T-cell (primary cell): Measurements from ENCODE around the gene IFNA17. TPM values are rescaled to one million over a fixed set of nuclear protein-coding genes. Genes with fewer than 3 reads are reported as not detected.
"Not testable (repeated sequence)": the region's sequence is repeated elsewhere in the genome, so short reads cannot be mapped to it uniquely, and the experiment has no call there.

Experiments
- ATAC-seq, 4 experiments: fragments of 200-7000 bp in 3 of 4; fragments of 150-1000 bp in 1 of 4; cut with Tn5 transposase; replicated peaks in 1 of 4; 1 replicate in 3 of 4; 2 replicates in 1 of 4; pipeline ENCODE4 v1.10.0; 2021; ENCODE audit warnings: moderate library complexity in 3 of 4, mild to moderate bottlenecking in 2 of 4, moderate number of reproducible peaks in 1 of 4
- CTCF ChIA-PET, 2 donors: fragments of 300-600 bp; sonication (Branson Sonifier 250); formaldehyde crosslinking; loops; one replicate each; lab custom pipeline; 2022; ENCODE audit warnings: antibody characterized with exemption in 2 of 2; lab: Charles Lee
- POLR2A ChIA-PET, 2 donors: fragments of 300-600 bp; sonication (Branson Sonifier 250); formaldehyde crosslinking; loops; one replicate each; lab custom pipeline; 2022; ENCODE audit warnings: antibody characterized with exemption in 2 of 2; lab: Charles Lee
- DNase-seq, 35 experiments: peaks; one replicate each; pipeline versions ENCODE4 v3.0.0 to v3.0.0-alpha.2; 2013 to 2023
- H3K27ac ChIP-seq: one replicate; pipeline ENCODE4 v1.5.1; 2013; ENCODE audit warnings: low read length
- H3K27me3 ChIP-seq, 2 experiments: replicated peaks in 1 of 2; 1 replicate in 1 of 2; 2 replicates in 1 of 2; pipeline versions ENCODE4 v1.6.1 to v1.7.0; 2013; ENCODE audit warnings: low read length in 1 of 2, mixed read lengths in 1 of 2; ENCODE audit not compliant: control insufficient read depth in 2 of 2, insufficient read depth in 2 of 2; ENCODE audit errors: extremely low read depth in 1 of 2
- H3K36me3 ChIP-seq, 2 donors: 1 replicate in 1 of 2; 2 replicates in 1 of 2; pipeline versions ENCODE4 v1.6.1 to v1.7.0; 2013; ENCODE audit warnings: low read length in 1 of 2; ENCODE audit not compliant: control insufficient read depth in 2 of 2, insufficient read depth in 1 of 2; ENCODE audit errors: extremely low read depth in 1 of 2
- H3K4me1 ChIP-seq, 2 experiments: 1 replicate in 1 of 2; 2 replicates in 1 of 2; pipeline versions ENCODE4 v1.6.1 to v1.7.0; 2013; ENCODE audit warnings: low read length in 2 of 2, mixed read lengths in 1 of 2; ENCODE audit not compliant: insufficient read depth in 2 of 2, control insufficient read depth in 1 of 2; ENCODE audit errors: extremely low read depth in 1 of 2
- H3K4me3 ChIP-seq, 2 donors: 1 replicate in 1 of 2; 2 replicates in 1 of 2; pipeline versions ENCODE4 v1.5.1 to v1.7.0; 2013; ENCODE audit warnings: mild to moderate bottlenecking in 2 of 2, low read length in 1 of 2, moderate library complexity in 1 of 2; ENCODE audit not compliant: control insufficient read depth in 1 of 2; ENCODE audit errors: extremely low read depth in 1 of 2
- H3K9me3 ChIP-seq: 2 replicates; pipeline ENCODE4 v1.7.0; 2013
- H3K27ac Mint-ChIP-seq, 2 donors: one replicate each; pipeline ENCODE4 v1.8.0; 2020 to 2021; ENCODE audit warnings: mild to moderate bottlenecking in 2 of 2, mixed read lengths in 2 of 2
- H3K27me3 Mint-ChIP-seq, 2 donors: one replicate each; pipeline ENCODE4 v1.8.0; 2021 to 2022; ENCODE audit warnings: mixed read lengths in 2 of 2
- H3K36me3 Mint-ChIP-seq: one replicate; pipeline ENCODE4 v1.8.0; 2021; ENCODE audit warnings: mixed read lengths
- H3K4me1 Mint-ChIP-seq, 3 donors: one replicate each; pipeline ENCODE4 v1.8.0; 2020 to 2022; ENCODE audit warnings: mixed read lengths in 3 of 3, mild to moderate bottlenecking in 1 of 3
- H3K4me3 Mint-ChIP-seq, 3 donors: one replicate each; pipeline ENCODE4 v1.8.0; 2020 to 2022; ENCODE audit warnings: mild to moderate bottlenecking in 3 of 3, mixed read lengths in 3 of 3, moderate library complexity in 3 of 3
- H3K9me3 Mint-ChIP-seq, 3 donors: one replicate each; pipeline ENCODE4 v1.8.0; 2020 to 2022; ENCODE audit warnings: mixed read lengths in 3 of 3
- WGBS: methylation state at CpG from one replicate; pipeline ENCODE4 v1.1.5; 2013; ENCODE audit warnings: missing lambda C conversion rate; ENCODE audit not compliant: insufficient coverage; 5-methylcytosine and 5-hydroxymethylcytosine counted together
- total RNA-seq, 35 experiments: library from RNA in 6 of 35; stranded (reverse) in 6 of 35; fragments of 120-200 nt in 1 of 35; gene quantifications; one replicate each; pipeline versions ENCODE4 v1.2.1 to v1.2.4 and lab custom pipeline; 2013 to 2026

Gene IFNA17
- total RNA-seq, 5 donors from 2014 or later (not counting 1 experiment from before 2014, with no cell fraction given), result not detected

GRCh38 chr9:21202105-21202504 lies 25.9 kb downstream of the IFNA17 start, which contains the start of gene IFNA7:
Gene IFNA7 (minus strand): TSS chr9:21202205. CDS start chr9:21202165, 40 bp downstream.
- POLR2A ChIA-PET, result interaction anchor here in 1 of 2 donors (0.6 kb wide), 1 partner anchor 573 kb away, joined by 3 read pairs; no protein-coding TSS in a partner anchor
- H3K4me1 Mint-ChIP-seq, H3K4me1 ChIP-seq, H3K36me3 Mint-ChIP-seq, H3K4me3 ChIP-seq, DNase-seq, H3K36me3 ChIP-seq, H3K27ac Mint-ChIP-seq, H3K9me3 Mint-ChIP-seq, H3K27ac ChIP-seq, H3K9me3 ChIP-seq, H3K27me3 ChIP-seq, CTCF ChIA-PET, H3K4me3 Mint-ChIP-seq, ATAC-seq: not testable (repeated sequence)
- WGBS, result 93% methylated on average over 2 of the region's 4 CpGs
- peaks cover 17 to 19% of the 10 kb centered on the region in 2 donors for H3K27me3 Mint-ChIP-seq

- H3K36me3 Mint-ChIP-seq, H3K4me1 Mint-ChIP-seq, H3K4me1 ChIP-seq, H3K9me3 Mint-ChIP-seq, H3K9me3 ChIP-seq, H3K27ac ChIP-seq, POLR2A ChIA-PET, H3K36me3 ChIP-seq, H3K4me3 ChIP-seq: not testable (repeated sequence)
- CTCF ChIA-PET, result interaction anchor here (0.5 to 1.4 kb wide), 16 partner anchors 9 to 1882 kb away, joined by 3 to 6 read pairs (median 3); no protein-coding TSS in a partner anchor
- H3K4me3 Mint-ChIP-seq, result peak overlapping the region; percentile 22 to 49 (median 37)
- WGBS, result 0% methylated on average over 1 of the region's 6 CpGs
- peaks cover 0 to 11% of the 10 kb centered on the region in 2 donors for H3K27me3 Mint-ChIP-seq
- DNase-seq (peak in 26 of 35 experiments; percentile 12 to 43 (median 20)), ATAC-seq (peak; percentile 80 to 95 (median 89))
- peak overlapping the region in 1 of 2 donors; percentile 62 for H3K27ac Mint-ChIP-seq
- peaks cover 0 to 11% of the 10 kb centered on the region in 2 experiments for H3K27me3 ChIP-seq
These were observed 32.9 kb downstream of the IFNA17 start for GRCh38 chr9:21194867-21195776.

- H3K36me3 ChIP-seq, DNase-seq, CTCF ChIA-PET, H3K4me3 Mint-ChIP-seq, ATAC-seq, H3K36me3 Mint-ChIP-seq, POLR2A ChIA-PET, H3K27me3 ChIP-seq, H3K27ac ChIP-seq, H3K9me3 ChIP-seq, H3K9me3 Mint-ChIP-seq, H3K27ac Mint-ChIP-seq, H3K4me3 ChIP-seq, H3K4me1 ChIP-seq, H3K27me3 Mint-ChIP-seq: not testable (repeated sequence)
- WGBS, result no CpG with 5 or more reads among the region's 3 CpGs
- H3K4me1 Mint-ChIP-seq, result peaks cover 6 to 14% (median 8%) of the 10 kb centered on the region in 3 donors
These were observed 40.5 kb downstream of the IFNA17 start, which contains the start of gene IFNA4 for GRCh38 chr9:21187487-21187886. Gene IFNA4 (minus strand): TSS chr9:21187587. CDS start chr9:21187531, 56 bp downstream.

GRCh38 chr9:21182810-21183736 lies 44.9 kb downstream of the IFNA17 start:
- POLR2A ChIA-PET, result interaction anchor here in 1 of 2 donors (0.6 kb wide), 1 partner anchor 397 kb away, joined by 6 read pairs; no protein-coding TSS in a partner anchor
- WGBS, result no CpG with 5 or more reads among the region's 4 CpGs
- H3K27ac ChIP-seq, H3K36me3 ChIP-seq, H3K27me3 ChIP-seq, H3K9me3 Mint-ChIP-seq, H3K36me3 Mint-ChIP-seq, H3K4me3 ChIP-seq, H3K9me3 ChIP-seq, H3K27me3 Mint-ChIP-seq, H3K4me1 ChIP-seq: not testable (repeated sequence)
- peak; percentile 61 to 85 (median 80) for ATAC-seq
- peak overlapping the region in 1 of 3 donors; percentile 2 for H3K4me3 Mint-ChIP-seq
- peak in 10 of 35 experiments; percentile 3 to 39 (median 16) for DNase-seq
- peak overlapping the region; percentile 6 to 62 for H3K27ac Mint-ChIP-seq
- H3K4me1 Mint-ChIP-seq, result peaks cover 6 to 14% (median 8%) of the 10 kb centered on the region in 3 donors
- CTCF ChIA-PET, result interaction anchor here (0.6 to 2.1 kb wide), 14 partner anchors 9 to 1255 kb away, joined by 3 to 6 read pairs (median 4); no protein-coding TSS in a partner anchor

Other genes with a start within 250 kb of the IFNA17 start
- 10 to 100 TPM in 3 of 5 donors, 1 to 10 TPM in 2; 8.9 to 11.8 (median 10.2) TPM for gene HACD4, start 196.6 kb downstream of the IFNA17 start, total RNA-seq
- not detected for gene IFNB1, start 150.3 kb downstream of the IFNA17 start, total RNA-seq
- gene IFNW1, start 86.4 kb downstream of the IFNA17 start, total RNA-seq, result not detected
- not detected for gene IFNA21, start 61.6 kb downstream of the IFNA17 start, total RNA-seq
- gene IFNA4, start 40.6 kb downstream of the IFNA17 start, total RNA-seq, result not detected
- not detected for gene IFNA7, start 26.0 kb downstream of the IFNA17 start, total RNA-seq
- gene IFNA10, start 21.1 kb downstream of the IFNA17 start, total RNA-seq, result not detected
- not detected for gene IFNA16, start 10.9 kb downstream of the IFNA17 start, total RNA-seq
- not detected for gene IFNA14, start 11.8 kb upstream of the IFNA17 start, total RNA-seq
- under 1 TPM in 1 of 5 donors, not detected in 4; 0.29 TPM for gene IFNA5, start 77.1 kb upstream of the IFNA17 start, total RNA-seq
- 10 to 100 TPM; 14.1 to 27.7 (median 26.0) TPM for gene KLHL9, start 107.2 kb upstream of the IFNA17 start, total RNA-seq
- gene IFNA6, start 122.7 kb upstream of the IFNA17 start, total RNA-seq, result not detected
- not detected for gene IFNA13, start 139.8 kb upstream of the IFNA17 start, total RNA-seq
- not detected for gene IFNA2, start 157.2 kb upstream of the IFNA17 start, total RNA-seq
- not detected for gene IFNA8, start 180.9 kb upstream of the IFNA17 start, total RNA-seq
- gene IFNA1, start 212.2 kb upstream of the IFNA17 start, total RNA-seq, result not detected